SK-N-SH (cell line): Measurements from ENCODE around the gene NLGN1. TPM values are rescaled to one million over a fixed set of nuclear protein-coding genes. Genes with fewer than 3 reads are reported as not detected.
"Not testable (repeated sequence)": the region's sequence is repeated elsewhere in the genome, so short reads cannot be mapped to it uniquely, and the experiment has no call there.

Experiments
- CTCF ChIA-PET: fragments of 300-600, 350-600 bp; formaldehyde crosslinking; extraction: SDS; loops from one replicate; lab custom pipeline; 2021; lab: Yijun Ruan, JAX
- POLR2A ChIA-PET: fragments of 350-600 bp; sonication (Branson Sonifier 250); formaldehyde crosslinking; extraction: SDS; loops from one replicate; lab custom pipeline; 2020; ENCODE audit warnings: antibody characterized with exemption, inconsistent platforms; lab: Yijun Ruan, JAX
- DNase-seq: peaks from one replicate; pipeline ENCODE4 v3.0.0; 2012
- H2AFZ ChIP-seq: fragments of 200-600 bp; sonication (generic); 2 replicates; pipeline ENCODE4 v1.8.1; 2016; ENCODE audit warnings: antibody characterized with exemption, mild to moderate bottlenecking, low read depth
- H3F3A ChIP-seq: fragments of 200-600 bp; sonication (generic); replicated peaks from 2 replicates; pipeline ENCODE3; 2016; ENCODE audit warnings: antibody characterized with exemption, mild to moderate bottlenecking; ENCODE audit not compliant: insufficient read depth
- H3K27ac ChIP-seq, 2 experiments: fragments of 200-500 bp in 1 of 2; fragments of 200-600 bp in 1 of 2; sonication (Bioruptor generic) in 1 of 2; sonication (generic), shearing (Covaris generic) in 1 of 2; 2 replicates each; pipeline versions ENCODE4 v1.5.1 to v1.6.1; 2014 to 2016; ENCODE audit warnings: low read depth in 2 of 2, inconsistent platforms in 1 of 2, low read length in 1 of 2, mild to moderate bottlenecking in 1 of 2, mixed read lengths in 1 of 2
- H3K27me3 ChIP-seq: fragments of 200-600 bp; sonication (generic), shearing (Covaris generic); 2 replicates; pipeline ENCODE4 v1.6.1; 2016; ENCODE audit warnings: mixed run types; ENCODE audit not compliant: insufficient read depth
- H3K36me3 ChIP-seq, 2 experiments: fragments of 200-500 bp in 1 of 2; fragments of 200-600 bp in 1 of 2; sonication (Bioruptor generic) in 1 of 2; sonication (generic) in 1 of 2; replicated peaks in 1 of 2; 2 replicates each; pipeline versions ENCODE3 to v1.5.1; 2014 to 2016; ENCODE audit warnings: low read length in 1 of 2, mild to moderate bottlenecking in 1 of 2; ENCODE audit not compliant: insufficient read depth in 2 of 2, control insufficient read depth in 1 of 2
- H3K4me1 ChIP-seq, 2 experiments: fragments of 200-500 bp in 1 of 2; fragments of 200-600 bp in 1 of 2; sonication (Bioruptor generic) in 1 of 2; sonication (generic), shearing (Covaris generic) in 1 of 2; 2 replicates each; pipeline versions ENCODE4 v1.5.1 to v1.6.1; 2014 to 2016; ENCODE audit warnings: low read depth in 1 of 2, low read length in 1 of 2, mixed run types in 1 of 2; ENCODE audit not compliant: insufficient read depth in 2 of 2, control insufficient read depth in 1 of 2
- H3K4me2 ChIP-seq: fragments of 200-600 bp; sonication (generic), shearing (Covaris generic); 2 replicates; pipeline ENCODE4 v1.6.1; 2017; ENCODE audit warnings: mixed run types
- H3K4me3 ChIP-seq, 2 experiments: fragments of 200-500 bp in 1 of 2; fragments of 200-600 bp in 1 of 2; sonication (Bioruptor generic) in 1 of 2; sonication (generic), shearing (Covaris generic) in 1 of 2; 2 replicates each; pipeline versions ENCODE4 v1.5.1 to v1.8.1; 2014 to 2016; ENCODE audit warnings: low read depth in 2 of 2, inconsistent platforms in 1 of 2, low read length in 1 of 2, mild to moderate bottlenecking in 1 of 2, mixed read lengths in 1 of 2, moderate library complexity in 1 of 2
- H3K79me2 ChIP-seq: fragments of 200-600 bp; sonication (generic); 2 replicates; pipeline ENCODE4 v1.8.1; 2017; ENCODE audit warnings: mild to moderate bottlenecking; ENCODE audit not compliant: insufficient read depth
- H3K9ac ChIP-seq: fragments of 200-600 bp; sonication (generic); 2 replicates; pipeline ENCODE4 v1.6.1; 2017; ENCODE audit warnings: mixed run types
- H3K9me2 ChIP-seq: fragments of 200-600 bp; sonication (generic); 2 replicates; pipeline ENCODE4 v1.6.1; 2017; ENCODE audit warnings: mixed run types
- H3K9me3 ChIP-seq: fragments of 200-600 bp; sonication (generic); 2 replicates; pipeline ENCODE4 v1.6.1; 2017; ENCODE audit warnings: mixed run types, mild to moderate bottlenecking, moderate library complexity
- H4K20me1 ChIP-seq: fragments of 200-600 bp; sonication (generic); 2 replicates; pipeline ENCODE4 v1.6.1; 2017; ENCODE audit warnings: mild to moderate bottlenecking, mixed run types; ENCODE audit not compliant: insufficient read depth
- CTCF ChIP-seq: fragments of 200-600 bp; sonication (generic); IDR thresholded peaks from 2 replicates; pipeline ENCODE4 v1.6.1; 2017; ENCODE audit warnings: antibody characterized with exemption, mild to moderate bottlenecking, moderate library complexity
- GATA2 ChIP-seq: sonication (generic); formaldehyde crosslinking; IDR thresholded peaks from 2 replicates; pipeline ENCODE4 v1.5.0; 2020; ENCODE audit warnings: mild to moderate bottlenecking, missing genetic modification reagents
- RAD21 ChIP-seq: IDR thresholded peaks from 2 replicates; pipeline ENCODE4 v1.6.1; 2012; ENCODE audit warnings: mild to moderate bottlenecking, low read length
- TAF1 ChIP-seq: IDR thresholded peaks from 2 replicates; pipeline ENCODE4 v1.6.1; 2012; ENCODE audit warnings: low read depth, mild to moderate bottlenecking, low read length, moderate library complexity, borderline replicate concordance
- TCF12 ChIP-seq: IDR thresholded peaks from 2 replicates; pipeline ENCODE4 v1.4.0; 2012
- WGBS: methylation state at CpG from one replicate; pipeline ENCODE4 v1.1.6; 2017; ENCODE audit warnings: low lambda C conversion rate; 5-methylcytosine and 5-hydroxymethylcytosine counted together
- polyA plus RNA-seq, 3 experiments: library from polyadenylated mRNA; depleted of rRNA; stranded (reverse); fragments of >200 nt; gene quantifications; 2 replicates each; pipeline ENCODE4 v1.2.3, GENCODE V29; 2012

NLGN1 gene
- polyA plus RNA-seq (2012; rRNA removed): 1.5 and 2.4 TPM in 2 replicates
- 1.6 and 2.0 TPM in 2 replicates for polyA plus RNA-seq (2012; cell fraction: cytosol; rRNA removed)
- polyA plus RNA-seq (2012; cell fraction: nucleus; rRNA removed): 0.93 and 2.4 TPM in 2 replicates

- peaks cover 0 to 20% of the 10 kb centered on the region in 2 experiments; a peak in 2 of 4 replicates for H3K4me1 ChIP-seq
- peak; percentile 78 for DNase-seq
- peak within 1 kb of the TSS; percentile 47; the same call in 1 of the 2 replicates for H3K9ac ChIP-seq
- ChIA-PET POLR2A (no interaction called here), CTCF (interaction anchor here (0.7 to 5.8 kb wide), 6 partner anchors 13 to 1829 kb away, joined by 3 to 24 read pairs (median 4); no protein-coding TSS in a partner anchor)
- H4K20me1 ChIP-seq: no peaks in the 10 kb centered on the region
- WGBS: under 1% methylated on average over 36 of the region's 70 CpGs
- 0 out of 2 replicates have a peak, but pooled peaks cover 5% of the 10 kb centered on the region for H3K27me3 ChIP-seq
- no peaks in the 10 kb centered on the region for H3K36me3 ChIP-seq
- H3K4me3 ChIP-seq: peak within 1 kb of the TSS; percentile 63 to 75
- TF ChIP-seq GATA2 (CRISPR knock-in tag) (no peak), CTCF (peak; percentile 44), TCF12 (no peak), RAD21 (peak; percentile 4; the same call in 1 of the 2 replicates)
- H3K9me3 ChIP-seq: no peaks in the 10 kb centered on the region
- peaks cover 13% of the 10 kb centered on the region for H3F3A ChIP-seq
- peak within 1 kb of the TSS; percentile 74 for H3K4me2 ChIP-seq
- H3K27ac ChIP-seq: peak within 1 kb of the TSS; percentile 19 to 68; a peak in 2 of 4 replicates
- H2AFZ ChIP-seq: peak within 1 kb of the TSS; percentile 96
- no peaks in the 10 kb centered on the region for H3K79me2 ChIP-seq
- no peaks in the 10 kb centered on the region for H3K9me2 ChIP-seq
Measured at GRCh38 chr3:173397161-173398110, at the start of gene NLGN1. Gene NLGN1, plus strand, starts transcription at chr3:173397744.

- Histone ChIP-seq H3K4me2 (no peak overlapping the region), H3K9me2 (no peaks in the 10 kb centered on the region), H3K9ac (no peak overlapping the region), H3K9me3 (no peaks in the 10 kb centered on the region), H3F3A (no peaks in the 10 kb centered on the region), H3K27ac (no peak overlapping the region), H3K36me3 (no peaks in the 10 kb centered on the region), H2AFZ (no peak overlapping the region), H3K4me3 (no peak overlapping the region), H3K27me3 (no peaks in the 10 kb centered on the region), H3K79me2 (no peaks in the 10 kb centered on the region), H3K4me1 (no peaks in the 10 kb centered on the region), H4K20me1 (no peaks in the 10 kb centered on the region)
- TF ChIP-seq TAF1: no peak
- ChIA-PET POLR2A (no interaction called here), CTCF (interaction anchor here (1.1 kb wide), 1 partner anchor 19 kb away, joined by 4 read pairs; no protein-coding TSS in a partner anchor)
- no peak for DNase-seq
Measured at GRCh38 chr3:173351886-173352285, 45.7 kb upstream of the NLGN1 start.

GRCh38 chr3:173353137-173353536 is 44.4 kb upstream of the NLGN1 start:
- H3K9me3 ChIP-seq, DNase-seq, H3K27me3 ChIP-seq, POLR2A ChIA-PET, H3K9me2 ChIP-seq, H3K9ac ChIP-seq, H3K4me1 ChIP-seq, H3K4me3 ChIP-seq, H3K27ac ChIP-seq, CTCF ChIA-PET, H3K36me3 ChIP-seq, H2AFZ ChIP-seq, H3K79me2 ChIP-seq, H3F3A ChIP-seq, H3K4me2 ChIP-seq, H4K20me1 ChIP-seq: not testable (repeated sequence)
- WGBS: 30% methylated on average over 2 of the region's 2 CpGs
